Neural cell (in vitro differentiated cells): ENCODE measurements around the gene COL28A1.

Source experiments
- CTCF ChIP-seq: fragments of 450-650 bp; IDR thresholded peaks from 2 replicates; pipeline ENCODE4 v1.5.1; 2014; ENCODE audit warnings: antibody characterized with exemption, mild to moderate bottlenecking, moderate library complexity; ENCODE audit not compliant: poor library complexity, severe bottlenecking
- EZH2 ChIP-seq: fragments of 200-600, 300-800 bp; shearing (Covaris generic), sonication (generic); IDR thresholded peaks from 2 replicates; pipeline ENCODE4 v1.6.1; 2014; ENCODE audit warnings: antibody characterized with exemption, low read length, borderline replicate concordance, mild to moderate bottlenecking; ENCODE audit not compliant: insufficient read depth, poor library complexity, severe bottlenecking
- POLR2AphosphoS5 ChIP-seq: IDR thresholded peaks from 2 replicates; pipeline ENCODE4 v1.6.1; 2012
- RAD21 ChIP-seq: fragments of 450-650 bp; conservative IDR thresholded peaks from 2 replicates; pipeline ENCODE4 v1.6.1; 2014; ENCODE audit warnings: antibody characterized with exemption, mild to moderate bottlenecking, moderate library complexity
- SMC3 ChIP-seq: fragments of 450-650 bp; conservative IDR thresholded peaks from 2 replicates; pipeline ENCODE4 v1.6.1; 2014; ENCODE audit warnings: antibody characterized with exemption, mild to moderate bottlenecking, moderate library complexity; ENCODE audit not compliant: poor library complexity
- TAF1 ChIP-seq: IDR thresholded peaks from 2 replicates; pipeline ENCODE4 v1.6.1; 2012; ENCODE audit warnings: low read depth

DNA sequence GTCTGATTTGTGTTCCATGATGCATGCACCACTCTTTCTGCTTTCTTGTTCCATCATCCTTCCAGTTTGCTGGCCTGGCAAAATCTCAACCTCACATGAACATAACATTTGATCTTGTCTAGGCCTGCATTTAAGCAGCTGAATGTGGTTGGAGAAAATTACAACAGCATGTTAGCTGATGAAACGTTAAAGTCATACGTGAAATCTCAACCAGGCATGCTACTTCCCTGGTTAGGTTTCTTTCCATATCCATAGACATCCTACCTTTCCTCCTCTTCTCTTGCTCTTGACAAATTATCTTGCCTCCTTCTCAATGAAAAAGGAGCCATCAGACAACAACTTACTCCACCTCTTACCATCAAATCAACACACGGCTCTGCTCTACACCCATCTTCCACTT lies 199.8 kb downstream of the COL28A1 start:
- TF ChIP-seq CTCF: no peak
- TF ChIP-seq POLR2AphosphoS5: no peak
- no peak for TF ChIP-seq SMC3
- no peak for TF ChIP-seq TAF1
- no peak for TF ChIP-seq RAD21
- TF ChIP-seq EZH2: no peak
